ENCODE measurements around the gene CAB39L. TPM values are rescaled to one million over a fixed set of nuclear protein-coding genes. Genes with fewer than 3 reads are reported as not detected.

Gene CAB39L
- total and polyA plus RNA-seq, 10 donors = 1.6 to 7.5 (median 5.9) TPM

GRCh38 chr13:49347650-49348385, 96.0 kb downstream of the CAB39L start:
- WGBS, 5 donors = 93 to 96% (median 94%) methylated on average over 23 of the region's 23 CpGs

GRCh38 chr13:49346460-49346859, 97.4 kb downstream of the CAB39L start:
- Histone ChIP-seq H3K27me3 (replicated peaks in 1 of 7) (no peaks in the 10 kb centered on the region), H3K4me1 (no peaks in the 10 kb centered on the region), H3K36me3 (peaks cover 0 to 4% (median 0%) of the 10 kb centered on the region in 6 donors), H3K27ac (no peak overlapping the region), H3K9me3 (no peaks in the 10 kb centered on the region), H3K4me3 (no peak overlapping the region)
- no peak for DNase-seq
- no peak for TF ChIP-seq POLR2AphosphoS5 (IDR thresholded peaks at IDR 0.05)
- no peak for TF ChIP-seq CTCF (IDR thresholded peaks at IDR 0.05 in 8 of 11, conservative IDR thresholded peaks at IDR 0.05 in 3 of 11)
- TF ChIP-seq POLR2A (IDR thresholded peaks at IDR 0.05) = no peak
- intact Hi-C loops (cut with DNase I; ENCODE audit: low total_unique reads) = no loop called here
- WGBS, 5 donors = 82 to 94% (median 92%) methylated on average over 5 of the region's 5 CpGs

More at GRCh38 chr13:49347650-49348385, 96.0 kb downstream of the CAB39L start:
- no peak for TF ChIP-seq POLR2A (IDR thresholded peaks at IDR 0.05)
- TF ChIP-seq POLR2AphosphoS5 (IDR thresholded peaks at IDR 0.05) = no peak
- TF ChIP-seq CTCF (IDR thresholded peaks at IDR 0.05 in 8 of 11, conservative IDR thresholded peaks at IDR 0.05 in 3 of 11) = no peak
- Histone ChIP-seq H3K27ac (no peak overlapping the region), H3K9me3 (no peaks in the 10 kb centered on the region), H3K4me3 (no peak overlapping the region), H3K4me1 (no peaks in the 10 kb centered on the region), H3K36me3 (peaks cover 0 to 4% (median 0%) of the 10 kb centered on the region in 6 donors), H3K27me3 (replicated peaks in 1 of 7) (no peaks in the 10 kb centered on the region)
- intact Hi-C loops (cut with DNase I; ENCODE audit: low total_unique reads) = no loop called here
- DNase-seq = no peak

- H3K4me3 ChIP-seq = no peak overlapping the region
- intact Hi-C loops (cut with DNase I; ENCODE audit: low total_unique reads) = no loop called here
- peaks cover 0 to 3% (median 0%) of the 10 kb centered on the region in 6 donors for H3K36me3 ChIP-seq
- TF ChIP-seq CTCF (IDR thresholded peaks at IDR 0.05 in 8 of 11, conservative IDR thresholded peaks at IDR 0.05 in 3 of 11) (no peak), POLR2A (IDR thresholded peaks at IDR 0.05) (no peak), POLR2AphosphoS5 (IDR thresholded peaks at IDR 0.05) (no peak)
- no peaks in the 10 kb centered on the region for H3K9me3 ChIP-seq
- H3K27ac ChIP-seq = no peak overlapping the region
- no peaks in the 10 kb centered on the region for H3K4me1 ChIP-seq
- DNase-seq = no peak
- 44 to 80% (median 72%) methylated on average over 2 of the region's 2 CpGs for WGBS, 5 donors
- H3K27me3 ChIP-seq (replicated peaks in 1 of 7) = no peaks in the 10 kb centered on the region
Observed at GRCh38 chr13:49343731-49344130, 100.1 kb downstream of the CAB39L start.

GRCh38 chr13:49343255-49343654, 100.6 kb downstream of the CAB39L start:
- Histone ChIP-seq H3K27me3 (replicated peaks in 1 of 7) (no peaks in the 10 kb centered on the region), H3K4me1 (no peaks in the 10 kb centered on the region), H3K9me3 (no peaks in the 10 kb centered on the region), H3K36me3 (peaks cover 0 to 3% (median 0%) of the 10 kb centered on the region in 6 donors), H3K4me3 (no peak overlapping the region), H3K27ac (no peak overlapping the region)
- intact Hi-C loops (cut with DNase I; ENCODE audit: low total_unique reads) = no loop called here
- no peak for DNase-seq
- WGBS, 5 donors = 85 to 96% (median 93%) methylated on average over 3 of the region's 3 CpGs
- TF ChIP-seq POLR2A (IDR thresholded peaks at IDR 0.05) = no peak
